BJ (cell line): ENCODE results near the gene SPIB. TPM values are rescaled to one million over a fixed set of nuclear protein-coding genes. Genes with fewer than 3 reads are reported as not detected.

Source experiments
- CTCF ChIA-PET: fragments of 350-600 bp; formaldehyde crosslinking; extraction: SDS; loops from one replicate; lab custom pipeline; 2021; ENCODE audit warnings: antibody characterized with exemption, inconsistent platforms; lab: Yijun Ruan, JAX
- POLR2A ChIA-PET: fragments of 300-600 bp; sonication (Branson Sonifier 250); formaldehyde crosslinking; extraction: SDS; loops from one replicate; lab custom pipeline; 2021; ENCODE audit warnings: antibody characterized with exemption; lab: Charles Lee
- DNase-seq: peaks from one replicate; pipeline ENCODE4 v3.0.0-alpha.2; 2011; ENCODE audit warnings: low read depth
- H3K27me3 ChIP-seq: 2 replicates; pipeline ENCODE4 v1.6.0; 2011; ENCODE audit warnings: low read length; ENCODE audit not compliant: control insufficient read depth, insufficient read depth
- H3K36me3 ChIP-seq: 2 replicates; pipeline ENCODE4 v1.5.1; 2011; ENCODE audit warnings: low read length; ENCODE audit not compliant: control insufficient read depth, insufficient read depth
- H3K4me3 ChIP-seq: 2 replicates; pipeline ENCODE4 v1.5.1; 2011; ENCODE audit warnings: low read depth, mild to moderate bottlenecking, control low read depth, low read length
- polyA plus RNA-seq: library from polyadenylated mRNA; depleted of rRNA; stranded (reverse); fragments of >200 nt; gene quantifications from 2 replicates; pipeline ENCODE4 v1.2.3, GENCODE V29; 2011
- TF ChIP-seq, protein P1 (sequence below): IDR thresholded peaks from 2 replicates; pipeline ENCODE4 v1.5.1; 2011; ENCODE audit warnings: low read depth, mild to moderate bottlenecking, control low read depth, inconsistent platforms, low read length, moderate library complexity; ENCODE audit not compliant: insufficient read depth

SPIB gene
- polyA plus RNA-seq, 1 experiment = not detected

GRCh38 chr19:50420127-50420526 is 1.4 kb downstream of the SPIB start:
- POLR2A ChIA-PET = no interaction called here
- no peak for DNase-seq
- H3K27me3 ChIP-seq = peaks cover 2% of the 10 kb centered on the region
- CTCF ChIA-PET = interaction anchor here (2.0 kb wide), 1 partner anchor 10 kb away, joined by 5 read pairs; no protein-coding TSS in a partner anchor
- TF ChIP-seq, protein P1, sequence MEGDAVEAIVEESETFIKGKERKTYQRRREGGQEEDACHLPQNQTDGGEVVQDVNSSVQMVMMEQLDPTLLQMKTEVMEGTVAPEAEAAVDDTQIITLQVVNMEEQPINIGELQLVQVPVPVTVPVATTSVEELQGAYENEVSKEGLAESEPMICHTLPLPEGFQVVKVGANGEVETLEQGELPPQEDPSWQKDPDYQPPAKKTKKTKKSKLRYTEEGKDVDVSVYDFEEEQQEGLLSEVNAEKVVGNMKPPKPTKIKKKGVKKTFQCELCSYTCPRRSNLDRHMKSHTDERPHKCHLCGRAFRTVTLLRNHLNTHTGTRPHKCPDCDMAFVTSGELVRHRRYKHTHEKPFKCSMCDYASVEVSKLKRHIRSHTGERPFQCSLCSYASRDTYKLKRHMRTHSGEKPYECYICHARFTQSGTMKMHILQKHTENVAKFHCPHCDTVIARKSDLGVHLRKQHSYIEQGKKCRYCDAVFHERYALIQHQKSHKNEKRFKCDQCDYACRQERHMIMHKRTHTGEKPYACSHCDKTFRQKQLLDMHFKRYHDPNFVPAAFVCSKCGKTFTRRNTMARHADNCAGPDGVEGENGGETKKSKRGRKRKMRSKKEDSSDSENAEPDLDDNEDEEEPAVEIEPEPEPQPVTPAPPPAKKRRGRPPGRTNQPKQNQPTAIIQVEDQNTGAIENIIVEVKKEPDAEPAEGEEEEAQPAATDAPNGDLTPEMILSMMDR = no peak
- no peaks in the 10 kb centered on the region for H3K36me3 ChIP-seq
- no peak overlapping the region for H3K4me3 ChIP-seq

DNA sequence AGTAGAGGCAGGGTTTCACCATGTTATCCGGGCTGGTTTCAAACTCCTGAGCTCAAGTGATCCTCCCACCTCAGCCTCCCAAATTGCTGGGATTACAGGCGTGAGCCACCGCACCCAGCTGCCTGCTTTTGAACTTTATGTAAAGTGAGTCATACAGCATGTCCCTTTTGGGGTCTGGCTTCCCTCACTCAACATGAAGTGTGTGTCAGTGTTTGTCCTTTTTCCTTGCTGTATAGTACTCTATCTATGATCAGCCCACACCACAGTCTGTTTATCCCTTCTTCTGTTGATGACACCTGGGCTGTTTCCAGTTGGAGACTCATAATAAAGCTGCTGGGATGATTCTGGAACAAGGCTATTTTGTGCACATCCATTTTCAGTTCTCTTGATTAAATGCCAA is 2.1 kb downstream of the SPIB start:
- TF ChIP-seq, protein P1 = no peak
- no peak for DNase-seq
- Histone ChIP-seq H3K4me3 (no peak overlapping the region), H3K27me3 (peaks cover 2% of the 10 kb centered on the region), H3K36me3 (no peaks in the 10 kb centered on the region)
- POLR2A ChIA-PET = no interaction called here
- CTCF ChIA-PET = interaction anchor here (2.0 kb wide), 1 partner anchor 11 kb away, joined by 5 read pairs; no protein-coding TSS in a partner anchor

DNA sequence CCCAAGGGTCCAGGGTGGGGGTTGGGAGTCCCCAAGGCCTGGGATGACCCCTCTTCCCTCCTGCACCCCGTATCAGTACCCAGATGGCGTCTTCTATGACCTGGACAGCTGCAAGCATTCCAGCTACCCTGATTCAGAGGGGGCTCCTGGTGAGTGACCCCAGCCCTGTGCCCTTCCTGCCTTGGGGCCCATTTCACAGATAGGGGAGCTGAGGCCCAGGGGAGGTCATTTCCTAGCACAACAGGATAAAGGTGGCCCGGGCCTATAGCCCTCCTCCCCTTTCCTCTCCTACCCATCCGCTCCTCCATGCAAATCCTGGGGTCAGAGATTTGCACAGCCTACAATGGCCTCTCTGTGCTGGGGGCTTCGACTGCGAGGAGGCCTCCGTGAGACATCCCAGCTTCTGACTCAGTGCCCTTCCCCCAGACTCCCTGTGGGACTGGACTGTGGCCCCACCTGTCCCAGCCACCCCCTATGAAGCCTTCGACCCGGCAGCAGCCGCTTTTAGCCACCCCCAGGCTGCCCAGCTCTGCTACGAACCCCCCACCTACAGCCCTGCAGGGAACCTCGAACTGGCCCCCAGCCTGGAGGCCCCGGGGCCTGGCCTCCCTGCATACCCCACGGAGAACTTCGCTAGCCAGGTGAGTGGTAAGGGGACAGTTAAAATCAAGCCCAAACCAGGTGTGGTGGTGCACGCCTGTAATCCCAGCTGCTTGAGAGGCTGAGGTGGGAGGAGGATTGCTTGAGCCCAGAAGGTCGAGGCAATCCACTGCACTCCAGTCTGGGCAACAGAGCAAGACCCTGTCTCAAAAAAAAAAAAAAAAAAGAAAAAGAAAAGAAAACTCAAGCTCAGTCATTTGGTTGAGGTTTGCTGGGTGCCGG is 3.9 kb downstream of the SPIB start:
- POLR2A ChIA-PET = no interaction called here
- CTCF ChIA-PET = interaction anchor here (1.1 kb wide), 1 partner anchor 12 kb away, joined by 3 read pairs; no protein-coding TSS in a partner anchor
- TF ChIP-seq, protein P1 = no peak
- DNase-seq = no peak
- Histone ChIP-seq H3K4me3 (no peak overlapping the region), H3K36me3 (no peaks in the 10 kb centered on the region), H3K27me3 (peaks cover 2% of the 10 kb centered on the region)

- ChIA-PET CTCF (interaction anchor here (0.6 to 1.1 kb wide), 2 partner anchors 11 to 24 kb away, joined by 3 read pairs; no protein-coding TSS in a partner anchor), POLR2A (no interaction called here)
- TF ChIP-seq, protein P1 = no peak
- Histone ChIP-seq H3K27me3 (peaks cover 2% of the 10 kb centered on the region), H3K36me3 (no peaks in the 10 kb centered on the region), H3K4me3 (no peak overlapping the region)
- no peak for DNase-seq
These were observed 4.8 kb downstream of the SPIB start for GRCh38 chr19:50423279-50424113.
